OCI-LY7 (cell line): ENCODE data around the gene RINT1. TPM values are rescaled to one million over a fixed set of nuclear protein-coding genes. Genes with fewer than 3 reads are reported as not detected.
A peak's percentile ranks its signal among the peaks of the same experiment; 100 is the strongest.

Experiments
- BruUV-seq: library from RNA; stranded (reverse); fragments of 400-500 nt; replicated peaks from 2 replicates; lab custom pipeline; 2021; lab: Mats Ljungman, UMichigan
- CTCF ChIA-PET: fragments of 300-600 bp; sonication (Branson Sonifier 250); formaldehyde crosslinking; loops from one replicate; lab custom pipeline; 2022; ENCODE audit warnings: antibody characterized with exemption; ENCODE audit not compliant: unreplicated experiment; lab: Charles Lee
- POLR2A ChIA-PET: fragments of 300-600 bp; sonication (Branson Sonifier 250); formaldehyde crosslinking; loops from one replicate; lab custom pipeline; 2022; ENCODE audit warnings: antibody characterized with exemption; lab: Charles Lee
- DNase-seq: peaks from one replicate; pipeline ENCODE4 v3.0.0-alpha.2; 2015; ENCODE audit warnings: low spot score
- H2AFZ ChIP-seq: fragments of 200-600 bp; sonication (generic), shearing (Covaris generic); 2 replicates; pipeline ENCODE4 v1.6.1; 2014; ENCODE audit warnings: mild to moderate bottlenecking, antibody characterized with exemption, low read length, moderate library complexity
- H3K27ac ChIP-seq: fragments of 200-600 bp; sonication (generic); 2 replicates; pipeline ENCODE4 v1.5.1; 2014; ENCODE audit warnings: mixed run types, low read depth, mild to moderate bottlenecking, moderate library complexity, low read length, inconsistent platforms; ENCODE audit not compliant: poor library complexity, severe bottlenecking
- H3K36me3 ChIP-seq: fragments of 200-600 bp; sonication (generic); 2 replicates; pipeline ENCODE4 v1.6.1; 2014; ENCODE audit warnings: mild to moderate bottlenecking, antibody characterized with exemption, low read length, moderate library complexity, mixed read lengths; ENCODE audit not compliant: insufficient read depth
- H3K4me1 ChIP-seq: fragments of 200-600 bp; sonication (generic); 2 replicates; pipeline ENCODE4 v1.5.1; 2014; ENCODE audit warnings: mild to moderate bottlenecking, low read length; ENCODE audit not compliant: insufficient read depth, poor library complexity, severe bottlenecking
- H3K4me2 ChIP-seq: fragments of 200-600 bp; sonication (generic); 2 replicates; pipeline ENCODE4 v1.6.1; 2014; ENCODE audit warnings: mild to moderate bottlenecking, low read length
- H3K4me3 ChIP-seq: fragments of 200-600 bp; sonication (generic); 2 replicates; pipeline ENCODE4 v1.5.1; 2014; ENCODE audit warnings: mild to moderate bottlenecking, low read depth, low read length; ENCODE audit not compliant: poor library complexity, severe bottlenecking
- H3K79me2 ChIP-seq: fragments of 200-600 bp; sonication (generic); 2 replicates; pipeline ENCODE4 v1.6.1; 2016; ENCODE audit warnings: low read depth, mild to moderate bottlenecking, low read length, moderate library complexity, mixed read lengths; ENCODE audit not compliant: insufficient read depth
- H3K9me2 ChIP-seq: fragments of 200-600 bp; sonication (generic); 2 replicates; pipeline ENCODE4 v1.6.1; 2016; ENCODE audit warnings: mild to moderate bottlenecking, low read length, mixed read lengths; ENCODE audit not compliant: insufficient read depth
- H3K9me3 ChIP-seq: fragments of 200-600 bp; sonication (generic); 2 replicates; pipeline ENCODE4 v1.6.1; 2014; ENCODE audit warnings: mild to moderate bottlenecking, mixed run types, low read length, mixed read lengths
- H4K20me1 ChIP-seq: fragments of 200-600 bp; sonication (generic); 2 replicates; pipeline ENCODE4 v1.6.1; 2014; ENCODE audit warnings: mild to moderate bottlenecking, antibody characterized with exemption, low read length, moderate library complexity, mixed read lengths; ENCODE audit not compliant: insufficient read depth
- CTCF ChIP-seq: fragments of 200-600 bp; sonication (generic); conservative IDR thresholded peaks from 2 replicates; pipeline ENCODE4 v1.5.1; 2014; ENCODE audit warnings: mild to moderate bottlenecking, antibody characterized with exemption, low read length, moderate library complexity, mixed read lengths
- EZH2phosphoT487 ChIP-seq: fragments of 200-600 bp; sonication (generic); IDR thresholded peaks from 2 replicates; pipeline ENCODE4 v1.6.1; 2018; ENCODE audit warnings: low read depth, borderline replicate concordance, mild to moderate bottlenecking, mixed run types, antibody characterized with exemption, low read length, moderate library complexity, mixed read lengths
- intact Hi-C: fragments of 100-400 bp; cut with micrococcal nuclease; formaldehyde crosslinking; loops from one replicate; pipeline ENCODE4 v1.10.0; 2022; ENCODE audit not compliant: unreplicated experiment
- total RNA-seq, 2 experiments: library from RNA; depleted of rRNA in 1 of 2; stranded (reverse); fragments of >200 nt in 1 of 2; shearing (Covaris generic) in 1 of 2; gene quantifications; 2 replicates each; pipeline ENCODE4 v1.2.3, GENCODE V29; 2014 to 2022

Gene RINT1
- total RNA-seq, 2 experiments from 2014 or later: 11.2 to 27.8 TPM

GRCh38 chr7:105532709-105533460, 884 bp downstream of the RINT1 start:
- H2AFZ ChIP-seq: peak overlapping the region; percentile 95; the same call in 1 of the 2 replicates
- H3K4me1 ChIP-seq: peaks cover 15% of the 10 kb centered on the region
- H3K9me3 ChIP-seq: no peaks in the 10 kb centered on the region
- intact Hi-C loops: loop anchor here (5.0 to 10.0 kb wide), 2 partner anchors 586 to 752 kb away; partner anchors contain the start of gene NAMPT
- peaks cover 38% of the 10 kb centered on the region for H3K36me3 ChIP-seq
- peak overlapping the region; percentile 64 for H3K27ac ChIP-seq
- 0 out of 2 replicates have a peak, but pooled peaks cover 9% of the 10 kb centered on the region for H4K20me1 ChIP-seq
- BruUV-seq: TSS peak; percentile 82
- H3K79me2 ChIP-seq: peaks cover 30% of the 10 kb centered on the region
- peak overlapping the region; percentile 80 for H3K4me3 ChIP-seq
- peak overlapping the region; percentile 93 for H3K4me2 ChIP-seq
- TF ChIP-seq EZH2phosphoT487 (no peak), CTCF (no peak)
- ChIA-PET CTCF (no interaction called here), POLR2A (interaction anchor here (0.6 to 3.1 kb wide), 5 partner anchors 11 to 1334 kb away, joined by 3 to 33 read pairs (median 3); partner anchors contain the start of gene PUS7)
- H3K9me2 ChIP-seq: no peaks in the 10 kb centered on the region
- DNase-seq: no peak

- Histone ChIP-seq H3K36me3 (peaks cover 91% of the 10 kb centered on the region), H3K27ac (no peak overlapping the region), H3K4me2 (no peak overlapping the region), H4K20me1 (0 out of 2 replicates have a peak, but pooled peaks cover 1% of the 10 kb centered on the region), H3K9me2 (no peaks in the 10 kb centered on the region), H3K9me3 (no peaks in the 10 kb centered on the region), H3K79me2 (peaks cover 18% of the 10 kb centered on the region), H3K4me3 (no peak overlapping the region), H2AFZ (no peak overlapping the region), H3K4me1 (peaks cover 9% of the 10 kb centered on the region)
- BruUV-seq: no TSS peak
- POLR2A ChIA-PET: no interaction called here
- intact Hi-C loops: loop anchor here (10.0 kb wide), 1 partner anchor 746 kb away; the partner anchor contains the start of gene NAMPT
- no peak for TF ChIP-seq CTCF
- TF ChIP-seq EZH2phosphoT487: no peak
- DNase-seq: no peak
- CTCF ChIA-PET: no interaction called here
These were observed 6.3 kb downstream of the RINT1 start for GRCh38 chr7:105538339-105538738.

- ChIA-PET CTCF (no interaction called here), POLR2A (interaction anchor here (0.6 kb wide), 1 partner anchor 17 kb away, joined by 3 read pairs; no protein-coding TSS in a partner anchor)
- Histone ChIP-seq H3K4me3 (no peak overlapping the region), H3K9me2 (no peaks in the 10 kb centered on the region), H3K4me2 (no peak overlapping the region), H3K9me3 (no peaks in the 10 kb centered on the region), H3K4me1 (no peaks in the 10 kb centered on the region), H2AFZ (no peak overlapping the region), H3K36me3 (peaks cover 93% of the 10 kb centered on the region), H4K20me1 (no peaks in the 10 kb centered on the region), H3K79me2 (no peaks in the 10 kb centered on the region), H3K27ac (no peak overlapping the region)
- intact Hi-C loops: no loop called here
- TF ChIP-seq EZH2phosphoT487 (no peak), CTCF (no peak)
- BruUV-seq: no TSS peak
- no peak for DNase-seq
These were observed 27.9 kb downstream of the RINT1 start for GRCh38 chr7:105559926-105560325.
